HL-60/S4 treated with phorbol 12-myristate 13-acetate at 8.2 ng/mL for 4 days and 3 days (cell line): Measurements from ENCODE around the gene SHANK1.
"Not testable (repeated sequence)": the region's sequence is repeated elsewhere in the genome, so short reads cannot be mapped to it uniquely, and the experiment has no call there.

Experiments used
- in situ Hi-C: fragments of 300-500 bp; cut with MboI; formaldehyde crosslinking; loops from 2 replicates; pipeline ENCODE4 v1.15.0; 2022; ENCODE audit warnings: low sequenced_read_pairs

SHANK1 gene

GRCh38 chr19:50640368-50640767 lies 79.2 kb downstream of the SHANK1 start:
- in situ Hi-C loops: no loop called here

DNA sequence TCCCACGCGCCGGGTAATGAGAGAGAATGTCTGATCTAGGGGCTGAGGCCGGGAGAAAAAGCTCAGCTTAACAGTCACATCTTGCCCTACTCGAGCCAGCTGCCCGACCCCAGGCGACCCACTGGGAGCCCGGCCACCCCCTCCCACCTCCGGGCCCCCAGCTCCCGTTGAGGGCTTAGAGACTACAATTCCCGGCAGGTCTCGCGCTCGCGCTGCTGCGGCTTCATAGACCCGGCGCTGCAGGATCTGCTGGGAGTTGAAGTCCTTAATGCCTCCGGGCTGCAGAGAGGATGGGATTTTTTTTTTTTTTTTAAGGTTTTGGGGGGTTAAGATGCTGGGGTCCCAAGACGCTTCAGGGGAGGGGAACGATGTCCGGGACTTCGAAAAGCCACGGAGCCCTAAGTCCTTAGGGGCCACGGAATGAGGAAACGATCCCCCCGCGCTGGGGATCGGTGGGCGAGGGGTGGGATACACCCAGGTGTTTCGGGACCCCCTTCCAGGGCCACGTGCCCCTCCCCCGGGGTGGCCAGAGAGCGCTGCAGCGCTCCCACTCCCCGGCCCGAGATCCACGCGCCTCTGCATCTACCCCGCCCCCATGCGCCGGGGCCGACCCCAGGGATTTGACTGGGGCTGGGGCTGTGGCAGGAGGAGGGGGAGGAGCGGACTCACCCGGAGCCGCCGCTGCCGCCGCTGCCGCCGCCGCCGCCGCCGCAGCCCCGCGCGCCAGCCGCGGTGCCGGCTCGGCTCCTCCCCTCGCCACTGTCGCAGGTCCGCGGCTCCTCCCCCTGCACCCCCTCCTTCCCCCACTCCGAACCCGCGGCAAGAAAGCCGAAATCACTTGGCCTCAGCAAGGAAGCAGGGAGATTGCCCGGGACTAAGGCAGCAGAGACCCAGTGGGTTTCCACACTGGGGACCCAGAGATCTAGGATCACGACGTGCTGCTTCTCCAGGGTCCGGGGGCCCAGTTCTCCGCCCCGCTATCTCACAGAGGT lies 80.2 kb downstream of the SHANK1 start, which contains the start of gene SYT3:
SYT3 (minus strand) TSS at position 761 of the 992 bp plus-strand sequence. CDS start 2,470 bp downstream, outside the sequence.
- in situ Hi-C loops: no loop called here

GRCh38 chr19:50638600-50638999 lies 81.0 kb downstream of the SHANK1 start:
- in situ Hi-C loops: no loop called here

DNA sequence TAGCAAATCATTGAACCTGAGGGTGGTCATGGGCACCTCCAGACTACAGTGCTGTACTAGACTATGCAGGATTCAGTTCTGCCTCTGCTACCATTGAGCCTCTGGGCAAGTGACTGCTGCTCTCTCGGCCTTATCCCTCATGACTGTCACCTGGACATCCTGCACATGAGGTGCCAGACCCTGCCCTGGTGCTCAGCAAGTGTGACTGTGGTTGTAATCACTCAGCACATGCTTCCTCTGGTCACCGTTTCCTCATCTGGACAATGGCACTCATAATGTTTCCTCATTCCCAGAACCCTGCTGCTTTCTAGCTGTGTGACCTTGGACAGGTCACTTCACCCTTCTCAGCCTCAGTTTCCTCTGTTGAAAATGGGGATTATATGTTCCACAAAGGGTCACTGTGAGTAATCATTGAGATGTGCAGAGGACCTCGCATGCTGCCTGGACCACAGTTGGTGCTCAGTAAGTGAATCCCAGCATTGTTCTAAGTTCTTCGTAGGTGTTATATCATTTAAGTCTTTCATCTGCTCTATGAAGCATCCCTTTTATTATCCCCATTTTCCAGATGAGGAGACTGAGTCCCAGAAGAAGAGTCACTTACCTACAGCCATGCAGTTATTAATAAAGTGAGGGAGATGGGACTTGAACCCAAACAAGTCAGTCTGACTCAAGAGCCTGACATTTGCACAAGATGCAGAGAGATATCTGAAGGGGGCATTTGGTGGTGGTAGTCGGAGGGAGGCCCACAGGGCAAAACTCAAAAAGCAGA lies 83.1 kb downstream of the SHANK1 start:
- in situ Hi-C loops: no loop called here

- in situ Hi-C loops: no loop called here
Measured at GRCh38 chr19:50633973-50634372, 85.6 kb downstream of the SHANK1 start.

GRCh38 chr19:50633359-50633758 lies 86.2 kb downstream of the SHANK1 start:
- in situ Hi-C loops: no loop called here

DNA sequence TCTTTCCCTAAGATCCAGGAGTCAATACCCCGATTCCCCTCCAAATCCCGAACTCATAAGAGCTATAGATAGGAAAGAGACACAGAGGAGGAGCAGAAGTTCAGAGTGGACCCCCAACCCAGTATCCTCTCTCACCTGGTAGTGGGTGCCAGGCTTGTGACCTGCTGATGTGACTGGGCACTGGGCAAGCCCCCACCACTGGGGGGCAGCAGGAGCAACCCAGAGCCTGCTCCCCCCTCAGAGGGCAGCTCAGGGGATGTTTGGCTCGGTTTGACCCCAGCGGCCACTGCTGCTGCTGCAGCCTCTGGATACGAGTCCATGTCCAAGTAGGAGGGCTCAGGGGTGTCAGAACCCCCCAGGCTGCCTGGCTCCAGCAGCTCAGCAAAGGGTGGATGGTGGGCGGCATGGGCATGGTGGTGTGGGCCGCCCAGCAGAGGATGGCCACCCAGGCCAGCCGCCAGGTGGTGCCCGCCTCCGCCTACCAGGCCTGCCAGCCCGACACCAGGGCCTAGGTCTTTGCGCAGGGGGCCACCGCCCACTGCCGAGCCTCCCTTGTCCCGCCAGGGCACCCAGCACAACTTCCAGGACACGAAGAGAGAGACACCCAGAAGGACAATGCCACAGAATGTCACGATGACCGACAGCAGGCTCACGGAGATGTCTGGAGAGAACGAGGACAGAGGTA lies 87.3 kb downstream of the SHANK1 start:
- in situ Hi-C loops: no loop called here

- in situ Hi-C loops: no loop called here
Measured at GRCh38 chr19:50629801-50630200, 89.8 kb downstream of the SHANK1 start.

DNA sequence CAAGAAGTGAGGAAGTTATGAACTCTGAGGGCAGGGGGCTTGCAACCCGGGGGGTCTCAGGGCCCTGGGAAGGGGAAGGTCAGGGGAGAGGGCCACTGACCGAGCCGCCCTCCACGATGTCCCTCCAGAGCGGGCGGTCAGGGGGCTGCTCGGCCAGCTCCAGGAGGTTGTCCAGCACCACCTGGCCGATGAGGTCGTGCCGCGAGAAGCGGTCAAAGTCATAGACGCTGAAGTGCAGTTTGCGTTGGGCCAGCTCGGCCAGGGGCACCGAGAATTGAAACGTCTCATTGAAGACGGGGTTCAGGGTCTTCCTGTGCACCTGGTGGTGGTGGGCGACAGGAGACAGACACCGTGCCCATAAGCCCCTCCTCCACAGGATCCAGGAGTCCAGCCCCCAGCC lies 90.4 kb downstream of the SHANK1 start:
- in situ Hi-C loops: no loop called here

DNA sequence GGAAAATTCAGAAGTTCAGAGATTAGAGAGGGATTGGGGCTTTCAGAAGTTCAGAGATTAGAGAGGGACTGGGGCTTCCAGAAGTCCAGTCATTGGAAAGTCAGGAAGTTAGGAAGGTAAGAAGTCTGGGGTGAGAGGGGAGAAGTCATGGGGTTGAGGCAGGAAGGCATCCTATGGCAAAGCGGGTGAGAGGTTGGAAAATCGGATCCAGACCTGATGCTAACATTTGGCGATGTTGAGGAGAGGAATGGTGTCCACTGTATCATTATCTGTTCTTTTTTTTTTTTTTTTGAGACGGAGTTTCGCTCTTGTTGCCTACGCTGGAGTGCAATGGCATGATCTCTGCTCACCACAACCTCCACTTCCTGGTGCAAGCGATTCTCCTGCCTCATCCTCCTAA lies 91.1 kb downstream of the SHANK1 start:
- in situ Hi-C loops: no loop called here

GRCh38 chr19:50628146-50628545 lies 91.5 kb downstream of the SHANK1 start:
- in situ Hi-C loops: no loop called here

GRCh38 chr19:50626795-50627194 lies 92.8 kb downstream of the SHANK1 start:
- in situ Hi-C loops: no loop called here

DNA sequence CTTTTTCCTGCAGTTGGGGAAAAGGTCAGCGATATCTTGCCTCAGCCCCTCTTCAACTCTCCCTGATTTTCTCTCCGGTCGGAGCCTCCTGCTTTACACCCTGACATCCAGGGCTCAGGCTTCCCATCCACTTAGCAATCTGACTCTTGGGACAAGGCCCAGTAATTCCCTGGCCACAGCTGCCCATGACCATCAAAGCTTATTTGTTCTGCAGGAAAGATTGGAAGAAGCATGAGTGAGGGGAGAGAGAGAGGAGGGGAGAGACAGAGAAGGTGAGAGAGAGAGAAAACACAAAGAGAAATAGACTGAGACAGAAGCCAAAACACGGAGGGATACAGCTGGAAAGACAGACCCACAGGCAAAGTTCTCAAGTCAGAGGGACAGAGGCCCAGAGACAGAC lies 93.6 kb downstream of the SHANK1 start:
- in situ Hi-C loops: no loop called here

GRCh38 chr19:50624949-50625600 lies 94.5 kb downstream of the SHANK1 start:
- in situ Hi-C loops: no loop called here

- in situ Hi-C loops: not testable (repeated sequence)
Measured at GRCh38 chr19:50620394-50620906, 99.2 kb downstream of the SHANK1 start.

DNA sequence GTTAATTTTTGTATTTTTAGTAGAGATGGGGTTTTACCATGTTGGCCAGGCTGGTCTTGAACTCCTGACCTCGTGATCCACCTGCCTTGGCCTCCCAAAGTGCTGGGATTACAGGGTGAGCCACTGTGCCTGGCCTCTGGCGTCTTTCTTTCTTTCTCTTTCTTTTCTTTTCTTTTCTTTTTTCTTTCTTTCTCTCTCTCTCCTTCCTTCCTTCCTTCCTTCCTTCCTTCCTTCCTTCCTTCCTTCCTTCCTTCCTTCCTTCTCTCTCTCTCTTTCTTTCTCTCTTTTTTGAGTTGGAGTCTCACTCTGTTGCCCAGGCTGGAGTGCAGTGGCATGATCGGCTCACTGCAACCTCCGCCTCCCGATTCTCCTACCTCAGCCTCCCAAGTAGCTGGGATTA lies 100.4 kb downstream of the SHANK1 start:
- in situ Hi-C loops: not testable (repeated sequence)

DNA sequence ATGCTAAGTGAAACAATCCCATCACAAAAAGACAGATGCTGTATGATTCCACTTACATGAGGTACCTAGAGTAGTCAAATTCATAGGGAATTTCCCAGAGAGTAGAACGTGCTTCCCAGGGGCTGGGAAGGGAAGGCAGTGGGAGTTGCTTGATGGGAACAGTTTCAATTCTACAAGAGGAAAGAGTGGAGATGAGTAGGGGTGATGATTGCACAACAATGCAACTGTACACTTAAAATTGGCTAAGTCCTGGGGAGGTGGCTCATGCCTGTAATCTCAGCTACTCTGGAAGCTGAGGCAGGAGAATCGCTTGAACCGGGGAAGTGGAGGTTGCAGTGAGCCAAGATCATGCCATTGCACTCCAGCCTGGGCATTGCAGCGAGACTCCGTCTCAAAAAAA lies 101.2 kb downstream of the SHANK1 start:
- in situ Hi-C loops: not testable (repeated sequence)

DNA sequence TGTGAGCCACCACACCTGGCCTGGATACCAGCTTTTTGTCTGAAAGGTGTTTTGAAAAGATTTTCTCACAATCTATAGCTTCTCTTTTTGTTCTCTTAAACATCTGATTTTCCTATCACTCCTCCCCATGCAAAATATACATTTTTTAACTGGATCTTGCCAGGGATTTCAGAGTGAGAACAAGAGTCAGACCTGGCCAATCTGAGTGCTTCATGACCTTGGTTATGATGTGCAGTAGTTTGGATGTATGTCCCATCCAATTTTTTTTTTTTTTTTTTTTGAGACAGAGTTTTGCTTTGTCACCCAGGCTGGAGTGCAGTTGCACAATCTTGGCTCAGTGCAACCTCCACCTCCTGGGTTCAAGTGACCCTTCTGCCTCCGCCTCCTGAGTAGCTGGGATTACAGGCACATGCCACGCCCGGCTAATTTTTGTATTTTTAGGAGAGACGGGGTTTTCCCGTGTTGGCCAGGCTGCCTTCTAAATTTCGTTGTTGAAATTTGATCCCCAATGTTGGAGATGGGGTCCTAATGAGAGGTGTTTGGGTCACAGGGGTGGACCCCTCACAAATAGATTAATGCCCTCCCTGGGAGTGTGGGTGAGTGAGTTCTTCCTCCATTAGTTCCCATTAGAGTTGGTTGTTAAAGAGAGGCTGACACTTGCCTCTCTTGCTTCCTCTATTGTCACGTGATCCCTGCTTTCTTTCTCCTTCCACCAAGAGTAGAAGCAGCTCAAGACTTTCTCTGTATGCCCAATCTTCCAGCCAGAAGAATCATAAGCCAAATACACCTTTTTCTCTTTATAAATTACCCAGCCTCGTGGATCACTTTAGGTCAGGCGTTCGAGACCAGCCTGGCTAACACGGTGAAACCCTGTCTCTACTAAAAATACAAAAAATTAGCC lies 106.8 kb downstream of the SHANK1 start:
- in situ Hi-C loops: not testable (repeated sequence)
